Natural killer cell (primary cell): ENCODE results near the gene MCRS1. TPM values are rescaled to one million over a fixed set of nuclear protein-coding genes. Genes with fewer than 3 reads are reported as not detected.
A peak's percentile ranks its signal among the peaks of the same experiment; 100 is the strongest.

ENCODE experiments used
- ATAC-seq, 3 donors: fragments of 150-1000 bp in 2 of 3; fragments of 200-7000 bp in 1 of 3; cut with Tn5 transposase; 1 replicate in 1 of 3; 2 replicates in 2 of 3; pipeline ENCODE4 v1.10.0; 2021; ENCODE audit warnings: mild to moderate bottlenecking in 2 of 3, moderate library complexity in 2 of 3
- DNase-seq, 2 donors: peaks; one replicate each; pipeline versions ENCODE4 v3.0.0 to v3.0.0-alpha.2; 2013 to 2021; ENCODE audit warnings: mixed read lengths in 1 of 2
- H3K27ac ChIP-seq: one replicate; pipeline ENCODE4 v1.5.1; 2013; ENCODE audit warnings: mild to moderate bottlenecking, low read length
- H3K27me3 ChIP-seq: one replicate; pipeline ENCODE4 v1.6.1; 2013; ENCODE audit warnings: low read length; ENCODE audit not compliant: control insufficient read depth, insufficient read depth
- H3K36me3 ChIP-seq: one replicate; pipeline ENCODE4 v1.6.1; 2013; ENCODE audit warnings: low read length; ENCODE audit not compliant: control insufficient read depth, insufficient read depth
- H3K4me1 ChIP-seq: one replicate; pipeline ENCODE4 v1.6.1; 2013; ENCODE audit warnings: low read length; ENCODE audit not compliant: control insufficient read depth, insufficient read depth
- H3K4me3 ChIP-seq: one replicate; pipeline ENCODE4 v1.5.1; 2013; ENCODE audit warnings: low read length
- H3K9me3 ChIP-seq: one replicate; pipeline ENCODE4 v1.6.1; 2013; ENCODE audit warnings: low read length; ENCODE audit not compliant: control insufficient read depth, insufficient read depth
- H3K27ac Mint-ChIP-seq, 2 donors: one replicate each; pipeline ENCODE4 v1.8.0; 2022; ENCODE audit warnings: mild to moderate bottlenecking in 2 of 2, mixed read lengths in 2 of 2, moderate library complexity in 1 of 2
- H3K27me3 Mint-ChIP-seq, 2 donors: one replicate each; pipeline ENCODE4 v1.8.0; 2022; ENCODE audit warnings: low read depth in 2 of 2, mixed read lengths in 2 of 2
- H3K36me3 Mint-ChIP-seq: one replicate; pipeline ENCODE4 v1.8.0; 2022; ENCODE audit warnings: mixed read lengths
- H3K4me1 Mint-ChIP-seq, 2 donors: one replicate each; pipeline ENCODE4 v1.8.0; 2022; ENCODE audit warnings: mixed read lengths in 2 of 2
- H3K4me3 Mint-ChIP-seq: one replicate; pipeline ENCODE4 v1.8.0; 2022; ENCODE audit warnings: mild to moderate bottlenecking, moderate library complexity, mixed read lengths
- H3K9me3 Mint-ChIP-seq, 2 donors: one replicate each; pipeline ENCODE4 v1.8.0; 2022; ENCODE audit warnings: mixed read lengths in 2 of 2
- CTCF ChIP-seq: fragments of 200-600 bp; IDR thresholded peaks from one replicate; pipeline ENCODE4 v1.8.0; 2022; ENCODE audit warnings: antibody characterized with exemption
- WGBS: methylation state at CpG from one replicate; pipeline ENCODE4 v1.1.7; 2013; ENCODE audit warnings: missing lambda C conversion rate; ENCODE audit not compliant: insufficient coverage; 5-methylcytosine and 5-hydroxymethylcytosine counted together
- intact Hi-C: fragments of 100-400 bp; cut with micrococcal nuclease; formaldehyde crosslinking; loops from one replicate; pipeline ENCODE4 v1.14.2; 2022
- total RNA-seq, 4 donors: library from RNA; stranded (reverse); fragments of 120-200 nt in 1 of 4; gene quantifications; one replicate each; pipeline versions ENCODE4 v1.2.3 to v1.2.4, GENCODE V29; 2013 to 2022

Gene MCRS1
- total RNA-seq, 3 donors from 2014 or later (not counting 1 experiment from before 2014, with no cell fraction given): 78.4 to 96.5 (median 83.9) TPM

GRCh38 chr12:49541911-49542505 lies 25.9 kb downstream of the MCRS1 start:
- Mint-ChIP-seq H3K9me3 (no peaks in the 10 kb centered on the region), H3K4me1 (peaks cover 0 to 21% of the 10 kb centered on the region in 2 donors), H3K27ac (no peak overlapping the region), H3K36me3 (no peaks in the 10 kb centered on the region), H3K27me3 (peaks cover 18 to 33% of the 10 kb centered on the region in 2 donors), H3K4me3 (peak overlapping the region; percentile 47)
- ATAC-seq: no peak
- peaks cover 23% of the 10 kb centered on the region for H3K27me3 ChIP-seq
- no peak for DNase-seq
- intact Hi-C loops: no loop called here
- 86% methylated on average over 6 of the region's 7 CpGs for WGBS
- no peak overlapping the region for H3K27ac ChIP-seq
- H3K9me3 ChIP-seq: no peaks in the 10 kb centered on the region
- no peaks in the 10 kb centered on the region for H3K36me3 ChIP-seq
- no peak for TF ChIP-seq CTCF
- H3K4me3 ChIP-seq: no peak overlapping the region
- H3K4me1 ChIP-seq: peaks cover 20% of the 10 kb centered on the region

- H3K36me3 Mint-ChIP-seq: no peaks in the 10 kb centered on the region
- peaks cover 0 to 21% of the 10 kb centered on the region in 2 donors for H3K4me1 Mint-ChIP-seq
- Histone ChIP-seq H3K27me3 (peaks cover 26% of the 10 kb centered on the region), H3K27ac (no peak overlapping the region), H3K36me3 (no peaks in the 10 kb centered on the region), H3K4me1 (peaks cover 20% of the 10 kb centered on the region), H3K4me3 (no peak overlapping the region), H3K9me3 (no peaks in the 10 kb centered on the region)
- ATAC-seq (no peak), DNase-seq (no peak)
- 93% methylated on average over 18 of the region's 18 CpGs for WGBS
- TF ChIP-seq CTCF: no peak
- no peak overlapping the region for H3K4me3 Mint-ChIP-seq
- H3K27me3 Mint-ChIP-seq: peaks cover 25 to 35% of the 10 kb centered on the region in 2 donors
- no peaks in the 10 kb centered on the region for H3K9me3 Mint-ChIP-seq
- intact Hi-C loops: no loop called here
- no peak overlapping the region for H3K27ac Mint-ChIP-seq
Measured at GRCh38 chr12:49541140-49541861, 26.6 kb downstream of the MCRS1 start.

GRCh38 chr12:49540229-49541139 lies 27.5 kb downstream of the MCRS1 start:
- Histone ChIP-seq H3K4me1 (peaks cover 20% of the 10 kb centered on the region), H3K4me3 (no peak overlapping the region), H3K9me3 (no peaks in the 10 kb centered on the region), H3K27me3 (peaks cover 24% of the 10 kb centered on the region), H3K36me3 (no peaks in the 10 kb centered on the region), H3K27ac (no peak overlapping the region)
- Mint-ChIP-seq H3K9me3 (no peaks in the 10 kb centered on the region), H3K4me1 (peaks cover 0 to 21% of the 10 kb centered on the region in 2 donors), H3K27ac (peak overlapping the region in 1 of 2 donors; percentile 28), H3K4me3 (peak overlapping the region; percentile 72), H3K36me3 (no peaks in the 10 kb centered on the region), H3K27me3 (peaks cover 19 to 31% of the 10 kb centered on the region in 2 donors)
- no peak for TF ChIP-seq CTCF
- intact Hi-C loops: no loop called here
- 84% methylated on average over 21 of the region's 21 CpGs for WGBS
- no peak for ATAC-seq
- DNase-seq: no peak
